Measurements from ENCODE around the gene RNF44. TPM values are rescaled to one million over a fixed set of nuclear protein-coding genes. Genes with fewer than 3 reads are reported as not detected.

Gene RNF44
- total RNA-seq, 2 donors from 2014 or later: 11.1 to 14.7 TPM

Other genes starting within 250 kb of the RNF44 start
- gene KIAA1191, start 175.6 kb downstream of the RNF44 start, total RNA-seq: 100 to 1,000 TPM in 1 of 2 donors, 10 to 100 TPM in 1; 95.9 to 154 TPM
- 10 to 100 TPM; 10.4 to 14.8 TPM for gene ARL10, start 171.9 kb downstream of the RNF44 start, total RNA-seq
- 10 to 100 TPM in 1 of 2 donors, 1 to 10 TPM in 1; 6.3 to 12.6 TPM for gene NOP16, start 148.8 kb downstream of the RNF44 start, total RNA-seq
- 10 to 100 TPM; 45.2 to 57.5 TPM for gene HIGD2A, start 148.7 kb downstream of the RNF44 start, total RNA-seq
- 100 to 1,000 TPM; 155 to 192 TPM for gene CLTB, start 120.9 kb downstream of the RNF44 start, total RNA-seq
- gene FAF2, start 89.0 kb downstream of the RNF44 start, total RNA-seq: 10 to 100 TPM; 23.0 to 31.2 TPM
- gene CDHR2, start 11.9 kb upstream of the RNF44 start, total RNA-seq: not detected
- 1 to 10 TPM in 1 of 2 donors, under 1 TPM in 1; 0.27 to 2.0 TPM for gene GPRIN1, start 72.8 kb upstream of the RNF44 start, total RNA-seq
- gene SNCB, start 93.1 kb upstream of the RNF44 start, total RNA-seq: not detected
- not detected for gene EIF4E1B, start 93.3 kb upstream of the RNF44 start, total RNA-seq
- 10 to 100 TPM; 20.6 to 25.0 TPM for gene TSPAN17, start 110.1 kb upstream of the RNF44 start, total RNA-seq